ENCODE results near the gene DNM1. TPM values are rescaled to one million over a fixed set of nuclear protein-coding genes. Genes with fewer than 3 reads are reported as not detected.

Gene DNM1
- total and polyA plus RNA-seq, 2 experiments from 2014 or later = 24.3 to 42.3 TPM

GRCh38 chr9:128262687-128263086 lies 59.5 kb downstream of the DNM1 start:
- no peak overlapping the region for H3K4me3 ChIP-seq
- no peak for TF ChIP-seq CTCF (IDR thresholded peaks at IDR 0.05; ENCODE audit: low read depth, low read length)
- no peaks in the 10 kb centered on the region for H3K9me3 ChIP-seq (ENCODE audit: low read depth)
- H3K27me3 ChIP-seq = no peaks in the 10 kb centered on the region
- peaks cover 52% of the 10 kb centered on the region for H3K36me3 ChIP-seq
- no peak for DNase-seq (ENCODE audit: low read depth in 1 of 2, low spot score in 1 of 2)
- H3K4me1 ChIP-seq (ENCODE audit: low read depth) = no peaks in the 10 kb centered on the region
- H3K27ac ChIP-seq = no peak overlapping the region

- Histone ChIP-seq H3K4me1 (ENCODE audit: low read depth) (no peaks in the 10 kb centered on the region), H3K27ac (no peak overlapping the region), H3K4me3 (no peak overlapping the region), H3K9me3 (ENCODE audit: low read depth) (no peaks in the 10 kb centered on the region), H3K36me3 (peaks cover 37% of the 10 kb centered on the region), H3K27me3 (no peaks in the 10 kb centered on the region)
- no peak for TF ChIP-seq CTCF (IDR thresholded peaks at IDR 0.05; ENCODE audit: low read depth, low read length)
- no peak for DNase-seq (ENCODE audit: low read depth in 1 of 2, low spot score in 1 of 2)
Observed at GRCh38 chr9:128265348-128265847, 62.2 kb downstream of the DNM1 start.

GRCh38 chr9:128266868-128267590 lies 63.9 kb downstream of the DNM1 start:
- TF ChIP-seq CTCF (IDR thresholded peaks at IDR 0.05; ENCODE audit: low read depth, low read length) = no peak
- Histone ChIP-seq H3K4me1 (ENCODE audit: low read depth) (no peaks in the 10 kb centered on the region), H3K27me3 (no peaks in the 10 kb centered on the region), H3K36me3 (peaks cover 29% of the 10 kb centered on the region), H3K9me3 (ENCODE audit: low read depth) (no peaks in the 10 kb centered on the region), H3K27ac (no peak overlapping the region), H3K4me3 (no peak overlapping the region)
- DNase-seq (ENCODE audit: low read depth in 1 of 2, low spot score in 1 of 2) = no peak

GRCh38 chr9:128271112-128271511 lies 67.9 kb downstream of the DNM1 start:
- no peak for TF ChIP-seq CTCF (IDR thresholded peaks at IDR 0.05; ENCODE audit: low read depth, low read length)
- Histone ChIP-seq H3K27ac (no peak overlapping the region), H3K4me1 (ENCODE audit: low read depth) (no peaks in the 10 kb centered on the region), H3K36me3 (peaks cover 27% of the 10 kb centered on the region), H3K9me3 (ENCODE audit: low read depth) (no peaks in the 10 kb centered on the region), H3K27me3 (no peaks in the 10 kb centered on the region), H3K4me3 (no peak overlapping the region)
- no peak for DNase-seq (ENCODE audit: low read depth in 1 of 2, low spot score in 1 of 2)

GRCh38 chr9:128271512-128271911 lies 68.3 kb downstream of the DNM1 start:
- no peaks in the 10 kb centered on the region for H3K4me1 ChIP-seq (ENCODE audit: low read depth)
- no peak for DNase-seq (ENCODE audit: low read depth in 1 of 2, low spot score in 1 of 2)
- no peaks in the 10 kb centered on the region for H3K27me3 ChIP-seq
- TF ChIP-seq CTCF (IDR thresholded peaks at IDR 0.05; ENCODE audit: low read depth, low read length) = no peak
- no peak overlapping the region for H3K4me3 ChIP-seq
- no peaks in the 10 kb centered on the region for H3K9me3 ChIP-seq (ENCODE audit: low read depth)
- peaks cover 27% of the 10 kb centered on the region for H3K36me3 ChIP-seq
- H3K27ac ChIP-seq = no peak overlapping the region
